ENCODE results near the gene DNAJC5.
A peak's percentile ranks its signal among the peaks of the same experiment; 100 is the strongest.

The DNAJC5 gene

GRCh38 chr20:63885264-63886053 is 9.5 kb upstream of the DNAJC5 start:
- no peak for DNase-seq

- no peak for DNase-seq
Measured at GRCh38 chr20:63886054-63886419, 8.9 kb upstream of the DNAJC5 start.

GRCh38 chr20:63886921-63887320 is 8.0 kb upstream of the DNAJC5 start:
- no peak for DNase-seq

GRCh38 chr20:63889241-63890200 is 5.4 kb upstream of the DNAJC5 start:
- DNase-seq = no peak

GRCh38 chr20:63890201-63890576 is 4.7 kb upstream of the DNAJC5 start:
- no peak for DNase-seq

GRCh38 chr20:63890616-63891015 is 4.3 kb upstream of the DNAJC5 start:
- no peak for DNase-seq

- DNase-seq = no peak
Measured at GRCh38 chr20:63891061-63892002, 3.6 kb upstream of the DNAJC5 start.

GRCh38 chr20:63892402-63892801 is 2.5 kb upstream of the DNAJC5 start:
- DNase-seq = no peak

- DNase-seq = no peak
Measured at GRCh38 chr20:63893999-63894357, 948 bp upstream of the DNAJC5 start.

GRCh38 chr20:63895202-63895951 is 451 bp downstream of the DNAJC5 start:
- no peak for DNase-seq

GRCh38 chr20:63895952-63896263 is 982 bp downstream of the DNAJC5 start:
- no peak for DNase-seq

- peak; percentile 64 for DNase-seq
Measured at GRCh38 chr20:63896264-63897105, 1.6 kb downstream of the DNAJC5 start.

- no peak for DNase-seq
Measured at GRCh38 chr20:63897978-63898561, 3.1 kb downstream of the DNAJC5 start.

- DNase-seq = no peak
Measured at GRCh38 chr20:63898882-63899558, 4.1 kb downstream of the DNAJC5 start.

GRCh38 chr20:63900413-63900812 is 5.5 kb downstream of the DNAJC5 start:
- no peak for DNase-seq

GRCh38 chr20:63903796-63904561 is 9.1 kb downstream of the DNAJC5 start:
- DNase-seq = no peak

GRCh38 chr20:63908008-63908682 is 13.2 kb downstream of the DNAJC5 start:
- DNase-seq = no peak

GRCh38 chr20:63911176-63911575 is 16.2 kb downstream of the DNAJC5 start:
- DNase-seq = peak; percentile 33

GRCh38 chr20:63913768-63914167 is 18.8 kb downstream of the DNAJC5 start:
- DNase-seq = no peak
